Hematopoietic multipotent progenitor cell treated with erythropoietin and hydrocortisone succinate and interleukin-3 and kit ligand, for 15 days (in vitro differentiated cells): ENCODE measurements around the gene PHYHIPL.
"Not testable (repeated sequence)": the region's sequence is repeated elsewhere in the genome, so short reads cannot be mapped to it uniquely, and the experiment has no call there.

ENCODE experiments used
- DNase-seq: peaks from one replicate; pipeline ENCODE4 v3.0.0-alpha.2; 2015; ENCODE audit warnings: low spot score

PHYHIPL gene

GRCh38 chr10:59206204-59206720 lies 29.8 kb downstream of the PHYHIPL start:
- DNase-seq = no peak

GRCh38 chr10:59212301-59212798 lies 35.9 kb downstream of the PHYHIPL start:
- no peak for DNase-seq

- DNase-seq = no peak
Observed at GRCh38 chr10:59214160-59214559, 37.7 kb downstream of the PHYHIPL start.

- DNase-seq = no peak
Observed at GRCh38 chr10:59216178-59216869, 39.9 kb downstream of the PHYHIPL start.

- DNase-seq = no peak
Observed at GRCh38 chr10:59222788-59223187, 46.3 kb downstream of the PHYHIPL start.

- DNase-seq = not testable (repeated sequence)
Observed at GRCh38 chr10:59223597-59223996, 47.2 kb downstream of the PHYHIPL start.

- no peak for DNase-seq
Observed at GRCh38 chr10:59225211-59225610, 48.8 kb downstream of the PHYHIPL start.

GRCh38 chr10:59227136-59227673 lies 50.8 kb downstream of the PHYHIPL start:
- no peak for DNase-seq

GRCh38 chr10:59229441-59229840 lies 53.0 kb downstream of the PHYHIPL start:
- no peak for DNase-seq

- DNase-seq = no peak
Observed at GRCh38 chr10:59234194-59234593, 57.8 kb downstream of the PHYHIPL start.

- DNase-seq = no peak
Observed at GRCh38 chr10:59234816-59235429, 58.5 kb downstream of the PHYHIPL start.

- no peak for DNase-seq
Observed at GRCh38 chr10:59236064-59236697, 59.7 kb downstream of the PHYHIPL start.

GRCh38 chr10:59237775-59238174 lies 61.3 kb downstream of the PHYHIPL start:
- no peak for DNase-seq

GRCh38 chr10:59239108-59239507 lies 62.7 kb downstream of the PHYHIPL start:
- not testable (repeated sequence) for DNase-seq

GRCh38 chr10:59240582-59241183 lies 64.2 kb downstream of the PHYHIPL start:
- DNase-seq = peak; percentile 43

GRCh38 chr10:59242057-59242456 lies 65.6 kb downstream of the PHYHIPL start:
- no peak for DNase-seq

GRCh38 chr10:59242991-59243390 lies 66.5 kb downstream of the PHYHIPL start:
- no peak for DNase-seq

- DNase-seq = no peak
Observed at GRCh38 chr10:59243611-59244195, 67.3 kb downstream of the PHYHIPL start.

- DNase-seq = no peak
Observed at GRCh38 chr10:59244871-59245270, 68.4 kb downstream of the PHYHIPL start.

GRCh38 chr10:59245686-59246085 lies 69.2 kb downstream of the PHYHIPL start:
- DNase-seq = no peak

- no peak for DNase-seq
Observed at GRCh38 chr10:59252491-59252890, 76.0 kb downstream of the PHYHIPL start.

GRCh38 chr10:59255463-59255862 lies 79.0 kb downstream of the PHYHIPL start:
- DNase-seq = no peak
